Transverse colon (tissue), 4 donors: ENCODE data around the gene TENT4B. TPM values are rescaled to one million over a fixed set of nuclear protein-coding genes. Genes with fewer than 3 reads are reported as not detected.

Source experiments
- DNase-seq: peaks from one replicate; pipeline ENCODE4 v3.0.0-alpha.2; 2019
- H3K27ac ChIP-seq, 4 donors: fragments of 200-600 bp; sonication (generic); 2 replicates each; pipeline ENCODE4 v1.5.1; 2016 to 2018; ENCODE audit warnings: inconsistent platforms in 4 of 4
- H3K27me3 ChIP-seq: fragments of 200-600 bp; sonication (generic); 2 replicates; pipeline ENCODE4 v1.5.1; 2017; ENCODE audit warnings: inconsistent platforms
- H3K36me3 ChIP-seq, 4 donors: fragments of 200-600 bp; sonication (generic); 2 replicates each; pipeline ENCODE4 v1.5.1; 2017 to 2019; ENCODE audit warnings: inconsistent platforms in 4 of 4
- H3K4me1 ChIP-seq, 4 donors: fragments of 200-600 bp; sonication (generic); 2 replicates each; pipeline ENCODE4 v1.5.1; 2017 to 2020; ENCODE audit warnings: inconsistent platforms in 4 of 4
- H3K4me3 ChIP-seq, 4 donors: fragments of 200-600 bp; sonication (generic); 1 replicate in 1 of 4; 2 replicates in 3 of 4; pipeline versions ENCODE4 v1.5.1 to v1.6.1; 2017 to 2019; ENCODE audit warnings: inconsistent platforms in 4 of 4
- H3K9me3 ChIP-seq, 2 donors: fragments of 200-600 bp; sonication (generic); 2 replicates each; pipeline ENCODE4 v1.5.1; 2017 to 2019; ENCODE audit warnings: inconsistent platforms in 2 of 2
- CTCF ChIP-seq, 5 experiments: fragments of 200-600 bp in 3 of 5; fragments of 450-650 bp in 2 of 5; sonication (generic) in 3 of 5; IDR thresholded peaks; 1 replicate in 2 of 5; 2 replicates in 3 of 5; pipeline ENCODE4 v1.5.1; 2016 to 2017; ENCODE audit warnings: antibody characterized with exemption in 5 of 5, inconsistent platforms in 3 of 5, mild to moderate bottlenecking in 2 of 5, moderate library complexity in 1 of 5
- EP300 ChIP-seq: sonication (generic); formaldehyde crosslinking; IDR thresholded peaks from one replicate; pipeline ENCODE4 v1.6.1; 2017; ENCODE audit warnings: antibody characterized with exemption, low read depth
- POLR2A ChIP-seq: fragments of 450-650 bp; IDR thresholded peaks from one replicate; pipeline ENCODE4 v1.6.1; 2016; ENCODE audit warnings: antibody characterized with exemption, mild to moderate bottlenecking, moderate library complexity
- POLR2AphosphoS5 ChIP-seq, 3 donors: sonication (generic); formaldehyde crosslinking; IDR thresholded peaks; one replicate each; pipeline ENCODE4 v1.6.1; 2016; ENCODE audit warnings: antibody characterized with exemption in 3 of 3
- WGBS, 2 donors: methylation state at CpG; one replicate each; pipeline ENCODE4 v1.1.5; 2018; ENCODE audit warnings: low coverage in 1 of 2; 5-methylcytosine and 5-hydroxymethylcytosine counted together
- in situ Hi-C, 4 donors: fragments of 200-750 bp; cut with MboI; loops; one replicate each; pipeline versions ENCODE4 v1.15.0 to v1.15.1; 2017; ENCODE audit warnings: low sequenced_read_pairs in 3 of 4, low pct_ligation_motif_present in 1 of 4, low pct_unique_long_range_greater_than_20kb in 1 of 4
- intact Hi-C: fragments of 100-400 bp; cut with DNase I; formaldehyde crosslinking; loops from one replicate; pipeline ENCODE4 v1.15.1; 2023; ENCODE audit warnings: low total_unique reads
- total RNA-seq, 4 donors: library from RNA; depleted of rRNA; stranded (reverse); fragments of >200 nt; gene quantifications; one replicate each; pipeline ENCODE4 v1.1.0, GENCODE V29; 2016

Gene TENT4B
- total RNA-seq, 4 donors from 2014 or later: 8.2 to 18.0 (median 13.0) TPM

- TF ChIP-seq POLR2A (no peak), CTCF (IDR thresholded peaks at IDR 0.05) (no peak), EP300 (no peak), POLR2AphosphoS5 (IDR thresholded peaks at IDR 0.05) (no peak)
- 20 to 29% methylated on average over 2 of the region's 2 CpGs for WGBS, 2 donors
- intact Hi-C loops: no loop called here
These were observed 19.9 kb upstream of the TENT4B start for GRCh38 chr16:50133214-50133613.

GRCh38 chr16:50136399-50136798 lies 16.7 kb upstream of the TENT4B start:
- no peak for TF ChIP-seq CTCF (IDR thresholded peaks at IDR 0.05)
- TF ChIP-seq EP300: no peak
- no peak for TF ChIP-seq POLR2AphosphoS5 (IDR thresholded peaks at IDR 0.05)
- TF ChIP-seq POLR2A: no peak
- DNase-seq: no peak
- Histone ChIP-seq H3K4me1 (no peaks in the 10 kb centered on the region), H3K9me3 (no peaks in the 10 kb centered on the region), H3K4me3 (no peak overlapping the region), H3K27me3 (no peaks in the 10 kb centered on the region), H3K36me3 (no peaks in the 10 kb centered on the region), H3K27ac (no peak overlapping the region)
- intact Hi-C loops (no loop called here), in situ Hi-C loops (no loop called here)

More at GRCh38 chr16:50133214-50133613, 19.9 kb upstream of the TENT4B start:
- in situ Hi-C loops: no loop called here
- no peak for DNase-seq
- no peaks in the 10 kb centered on the region for H3K9me3 ChIP-seq
- no peak overlapping the region for H3K4me3 ChIP-seq
- H3K27ac ChIP-seq: no peak overlapping the region
- no peaks in the 10 kb centered on the region for H3K36me3 ChIP-seq
- H3K4me1 ChIP-seq: no peaks in the 10 kb centered on the region
- H3K27me3 ChIP-seq: no peaks in the 10 kb centered on the region

GRCh38 chr16:50137268-50137667 lies 15.8 kb upstream of the TENT4B start:
- Histone ChIP-seq H3K27me3 (no peaks in the 10 kb centered on the region), H3K27ac (no peak overlapping the region), H3K36me3 (no peaks in the 10 kb centered on the region), H3K9me3 (no peaks in the 10 kb centered on the region), H3K4me3 (no peak overlapping the region), H3K4me1 (no peaks in the 10 kb centered on the region)
- 94% methylated on average over 3 of the region's 3 CpGs; no CpG with 5 or more reads in 1 of the 2 donors for whole genome bisulfite sequencing, 2 donors
- in situ Hi-C loops: no loop called here
- intact Hi-C loops: no loop called here
- no peak for TF ChIP-seq POLR2AphosphoS5 (IDR thresholded peaks at IDR 0.05)
- TF ChIP-seq EP300: no peak
- no peak for TF ChIP-seq POLR2A
- TF ChIP-seq CTCF (IDR thresholded peaks at IDR 0.05): no peak
- DNase-seq: no peak

- intact Hi-C loops: no loop called here
These were observed 13.5 kb upstream of the TENT4B start for GRCh38 chr16:50139580-50139979.

More at GRCh38 chr16:50139580-50139979, 13.5 kb upstream of the TENT4B start:
- no peaks in the 10 kb centered on the region for H3K9me3 ChIP-seq
- TF ChIP-seq POLR2A (no peak), POLR2AphosphoS5 (IDR thresholded peaks at IDR 0.05) (no peak), EP300 (no peak), CTCF (IDR thresholded peaks at IDR 0.05) (no peak)
- no peak overlapping the region for H3K27ac ChIP-seq
- in situ Hi-C loops: no loop called here
- no peaks in the 10 kb centered on the region for H3K36me3 ChIP-seq
- H3K4me3 ChIP-seq: no peak overlapping the region
- WGBS, 2 donors: 97 to 100% methylated on average over 1 of the region's 1 CpG
- H3K4me1 ChIP-seq: no peaks in the 10 kb centered on the region
- H3K27me3 ChIP-seq: no peaks in the 10 kb centered on the region
- no peak for DNase-seq
